T-helper 1 cell (primary cell): ENCODE data around the gene DDTL.

Experiments used
- DNase-seq, 5 donors: peaks; one replicate each; pipeline ENCODE4 v3.0.0-alpha.2; 2012 to 2020

The DDTL gene

DNA sequence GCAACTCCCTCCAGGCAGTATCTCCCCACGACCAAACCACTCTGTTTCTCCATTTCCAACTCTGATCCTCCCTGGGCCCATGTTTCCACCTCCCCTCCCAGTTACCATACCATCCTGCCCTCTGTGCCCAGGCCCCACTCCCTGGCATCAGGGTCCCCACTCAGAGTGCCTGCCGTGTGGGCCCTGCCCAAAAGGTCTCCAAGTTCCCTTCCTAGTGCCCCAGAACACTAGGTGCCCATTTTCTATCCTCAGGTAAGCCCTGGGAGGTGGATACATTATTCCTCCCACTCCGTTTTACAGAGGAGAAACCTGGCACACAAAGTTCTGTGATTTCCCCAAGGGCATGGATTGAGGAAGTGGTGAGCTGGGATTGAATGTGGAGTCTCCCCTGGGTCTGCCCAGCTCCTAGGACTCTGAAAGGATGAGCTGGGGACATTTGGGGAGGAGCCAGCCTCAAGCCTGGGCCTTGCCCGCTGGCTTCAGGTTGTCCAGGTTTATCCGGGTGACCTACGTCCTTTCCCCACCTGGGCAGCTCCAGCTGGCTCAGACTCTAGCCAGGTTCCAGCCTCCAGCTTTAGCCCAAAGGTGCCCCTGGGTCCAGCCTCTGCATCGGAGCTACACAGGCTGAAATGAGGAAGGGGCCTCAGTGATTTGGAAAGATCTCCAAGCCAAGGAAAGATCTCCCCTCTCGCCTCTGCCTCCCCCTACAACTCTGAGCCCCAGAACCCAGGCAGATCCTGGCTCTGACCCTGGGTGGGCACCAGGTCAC is 40.7 kb downstream of the DDTL start:
- no peak for DNase-seq

DNA sequence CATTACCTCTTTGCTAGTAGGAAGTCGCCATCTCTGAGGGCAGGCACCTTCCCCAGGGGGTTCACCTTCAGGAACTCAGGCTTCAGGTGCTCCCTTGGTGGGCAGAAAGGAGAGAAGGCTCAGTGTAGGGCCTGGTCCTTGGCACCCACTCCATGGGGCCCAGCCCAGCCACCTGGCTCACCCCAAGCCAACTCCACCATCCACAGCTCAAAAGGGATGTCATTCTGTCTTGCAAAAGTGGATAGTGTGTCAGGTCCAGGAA is 41.3 kb downstream of the DDTL start:
- DNase-seq, result no peak

DNA sequence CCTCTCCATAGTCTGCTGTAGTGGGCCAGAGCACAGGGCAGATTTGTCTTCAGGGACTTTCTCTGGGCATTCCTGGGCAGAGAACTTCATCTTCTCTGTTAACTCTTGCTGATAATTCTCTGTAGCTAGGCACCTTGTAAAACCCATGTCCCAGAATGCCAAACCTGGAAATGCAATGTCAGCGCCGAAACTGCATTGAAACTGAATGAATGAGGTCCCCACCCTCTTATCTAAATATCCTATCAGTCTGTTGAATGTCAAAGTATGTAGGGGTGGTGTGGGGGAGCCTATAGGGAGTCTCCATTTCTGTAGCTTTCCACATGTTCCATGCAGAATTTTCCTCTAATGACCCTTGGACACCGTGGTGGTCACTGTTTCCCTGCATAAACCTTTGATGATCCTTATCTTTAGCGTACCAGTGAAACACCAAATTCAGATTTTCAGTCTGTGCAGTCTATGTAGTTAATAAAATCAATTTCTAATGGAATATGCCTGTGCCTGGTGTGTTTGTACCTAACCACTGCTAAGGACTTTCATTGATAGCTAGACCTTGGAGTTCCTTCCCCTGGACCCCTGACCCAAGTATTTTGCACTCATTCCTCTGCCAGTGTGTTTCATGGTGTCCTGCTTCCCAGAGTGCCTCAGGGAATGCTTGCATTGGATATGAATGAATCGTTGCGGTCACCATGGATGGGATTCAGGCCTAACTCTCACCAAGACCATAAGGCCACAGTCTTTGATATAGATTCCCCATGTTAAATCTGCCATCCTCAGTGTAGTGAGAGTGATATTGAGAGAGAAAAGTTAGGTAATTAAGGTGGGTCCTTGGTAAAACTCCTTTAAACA is 41.9 kb downstream of the DDTL start:
- DNase-seq, result no peak

DNA sequence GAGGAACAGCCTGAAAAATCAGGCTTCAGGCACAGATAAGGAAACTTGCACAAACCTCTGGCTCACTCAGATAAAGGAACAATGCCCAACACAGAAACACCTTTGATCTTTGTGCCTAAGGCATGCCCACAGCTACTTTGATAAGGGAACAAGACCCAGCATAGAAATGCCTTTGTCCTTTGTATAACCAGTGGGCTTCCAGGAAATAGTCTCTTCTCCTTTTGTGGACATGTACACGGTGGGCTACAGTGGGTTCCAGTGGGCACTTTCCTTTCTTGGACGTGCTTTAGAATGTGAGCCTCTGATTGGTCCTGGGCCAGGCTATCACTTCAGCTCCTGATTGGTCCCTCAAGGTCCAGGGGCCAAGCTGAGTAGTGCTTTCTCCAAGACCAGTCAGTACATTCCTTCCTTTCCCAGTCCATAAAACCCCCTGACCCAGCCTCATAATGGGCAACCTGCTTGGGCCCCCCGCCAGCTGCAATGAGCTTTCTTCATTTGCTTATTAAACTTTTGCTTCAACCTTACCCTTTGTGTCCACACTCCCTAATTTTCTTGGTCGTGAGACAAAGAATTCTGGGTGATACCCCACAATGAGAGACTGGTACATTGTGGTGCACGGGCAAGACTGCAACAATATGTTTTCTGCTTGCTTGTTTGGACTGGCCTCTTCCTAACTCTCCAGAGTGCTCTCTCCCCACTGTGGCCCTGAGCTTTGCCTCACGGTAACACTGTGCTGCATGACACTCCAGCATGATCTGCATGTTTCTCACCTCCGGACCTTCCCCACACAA is 42.7 kb downstream of the DDTL start:
- DNase-seq, result no peak

DNA sequence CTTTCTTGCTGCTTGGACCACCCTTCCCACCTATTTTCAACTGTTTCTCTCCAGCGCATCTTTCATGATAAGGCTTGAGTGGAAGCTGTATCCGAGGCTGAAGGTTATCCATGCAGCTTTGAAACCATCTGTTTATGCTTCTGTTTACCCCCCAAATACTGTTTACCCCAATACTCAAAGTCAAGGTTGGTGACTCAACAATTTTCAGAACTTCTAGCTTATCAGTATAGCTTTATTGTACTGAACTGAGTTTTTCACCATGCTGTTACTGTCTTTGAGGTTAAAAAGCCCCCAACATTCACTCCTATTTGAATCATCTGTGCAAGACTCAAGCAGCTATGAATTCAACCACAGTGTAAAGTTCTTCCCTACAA is 43.3 kb downstream of the DDTL start:
- no peak for DNase-seq

DNA sequence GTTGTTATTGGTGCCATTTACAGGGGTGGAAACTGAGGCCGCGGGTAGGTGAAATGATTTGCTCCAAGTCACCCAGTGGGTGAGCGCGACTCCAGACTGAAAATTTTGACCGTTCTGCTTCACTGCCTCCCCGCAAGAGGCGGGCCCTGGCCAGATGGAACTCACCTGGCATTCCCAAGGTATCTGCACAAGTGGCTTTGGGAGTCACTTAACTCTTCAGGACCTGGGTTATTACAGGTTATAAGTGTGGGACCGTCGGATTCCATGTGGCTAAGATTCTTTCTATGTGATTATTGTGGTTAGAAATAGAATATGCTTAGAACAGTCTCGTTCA is 45.0 kb downstream of the DDTL start:
- no peak for DNase-seq

DNA sequence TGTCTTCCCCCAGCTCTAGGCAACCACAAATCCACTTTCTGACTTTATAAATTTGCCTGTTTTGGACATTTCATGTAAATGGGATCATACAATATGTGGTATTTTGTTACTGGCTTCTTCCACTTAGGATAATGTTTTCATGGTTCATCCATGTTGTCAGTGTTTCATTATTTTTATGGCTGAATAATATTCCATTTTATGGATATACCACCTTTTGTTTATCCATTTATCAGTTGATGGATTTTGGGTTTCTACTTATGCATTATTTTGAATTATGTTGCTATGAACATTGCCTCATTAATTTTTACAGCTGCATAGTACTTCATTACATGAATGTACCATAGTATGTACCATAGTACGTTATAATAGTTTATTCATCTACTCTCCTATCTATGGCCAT is 49.5 kb downstream of the DDTL start:
- DNase-seq, result no peak

DNA sequence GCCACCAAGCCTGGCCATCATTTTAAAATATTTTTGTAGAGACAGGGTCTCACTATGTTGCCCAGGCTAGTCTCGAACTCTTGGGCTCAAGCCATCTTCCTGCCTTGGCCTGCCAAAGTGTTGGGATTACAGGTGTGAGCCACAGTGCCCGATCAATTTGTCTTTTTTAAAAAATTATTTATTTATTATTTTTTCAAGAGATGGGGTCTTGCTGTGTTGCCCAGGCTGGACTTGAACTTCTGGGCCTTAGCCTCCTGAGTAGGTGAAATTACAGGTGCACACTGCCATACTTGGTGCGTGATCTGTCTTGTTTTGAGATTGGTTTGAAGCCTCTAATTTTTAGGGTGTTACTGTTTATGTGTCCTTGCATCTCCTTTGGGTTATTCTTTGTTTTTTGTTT is 54.6 kb downstream of the DDTL start:
- no peak for DNase-seq
